Osteoblast (primary cell): Measurements from ENCODE around the gene PRR7. TPM values are rescaled to one million over a fixed set of nuclear protein-coding genes. Genes with fewer than 3 reads are reported as not detected.

Experiments used
- DNase-seq: peaks from one replicate; pipeline ENCODE4 v3.0.0; 2011; ENCODE audit warnings: low spot score, mixed read lengths; ENCODE audit not compliant: insufficient read length; ENCODE audit errors: missing footprints
- H2AFZ ChIP-seq: 2 replicates; pipeline ENCODE4 v1.6.0; 2011; ENCODE audit warnings: mild to moderate bottlenecking, low read length
- H3K27ac ChIP-seq: 2 replicates; pipeline ENCODE4 v1.5.1; 2011; ENCODE audit warnings: mild to moderate bottlenecking, low read depth, low read length, moderate library complexity
- H3K27me3 ChIP-seq: 2 replicates; pipeline ENCODE4 v1.6.0; 2012; ENCODE audit warnings: mild to moderate bottlenecking, control low read depth, inconsistent platforms, low read length, moderate library complexity; ENCODE audit not compliant: insufficient read depth
- H3K36me3 ChIP-seq: 2 replicates; pipeline ENCODE4 v1.5.1; 2011; ENCODE audit warnings: mild to moderate bottlenecking, low read length, control low read depth, moderate library complexity; ENCODE audit not compliant: insufficient read depth
- H3K4me1 ChIP-seq: 2 replicates; pipeline ENCODE4 v1.5.1; 2011; ENCODE audit warnings: mild to moderate bottlenecking, low read length, control low read depth, moderate library complexity; ENCODE audit not compliant: insufficient read depth
- H3K4me2 ChIP-seq: 2 replicates; pipeline ENCODE4 v1.6.0; 2011; ENCODE audit warnings: mild to moderate bottlenecking, low read length; ENCODE audit not compliant: insufficient read depth
- H3K4me3 ChIP-seq: fragments of 200-600 bp; sonication (generic); 3 replicates; pipeline ENCODE4 v1.5.1; 2012; ENCODE audit warnings: mild to moderate bottlenecking, low read length, inconsistent platforms; ENCODE audit not compliant: insufficient read depth
- H3K79me2 ChIP-seq: 2 replicates; pipeline ENCODE4 v1.6.0; 2012; ENCODE audit warnings: mild to moderate bottlenecking, low read length, control low read depth, inconsistent platforms; ENCODE audit not compliant: insufficient read depth
- H3K9me3 ChIP-seq: 2 replicates; pipeline ENCODE4 v1.5.1; 2011; ENCODE audit warnings: low read depth, low read length, control low read depth
- H4K20me1 ChIP-seq: 2 replicates; pipeline ENCODE4 v1.6.0; 2012; ENCODE audit warnings: mild to moderate bottlenecking, low read length, control low read depth; ENCODE audit not compliant: insufficient read depth
- CTCF ChIP-seq: IDR thresholded peaks from 2 replicates; pipeline ENCODE4 v1.5.1; 2011; ENCODE audit warnings: mild to moderate bottlenecking, low read depth, low read length, moderate library complexity; ENCODE audit errors: extremely low read depth
- total RNA-seq: library from RNA; depleted of rRNA; stranded (reverse); fragments of >200 nt; gene quantifications from 2 replicates; pipeline ENCODE4 v1.2.3, GENCODE V29; 2012

Gene PRR7
- total RNA-seq, 1 donor: 12.7 TPM

- no peak overlapping the region for H3K27ac ChIP-seq
- peaks cover 61% of the 10 kb centered on the region for H3K27me3 ChIP-seq
- H4K20me1 ChIP-seq: no peaks in the 10 kb centered on the region
- H3K4me3 ChIP-seq: no peak overlapping the region
- peaks cover 14% of the 10 kb centered on the region for H3K4me1 ChIP-seq
- DNase-seq: peak; percentile 92
- TF ChIP-seq CTCF: peak; percentile 36
- no peaks in the 10 kb centered on the region for H3K9me3 ChIP-seq
- H3K4me2 ChIP-seq: peak overlapping the region; percentile 92
- H3K36me3 ChIP-seq: no peaks in the 10 kb centered on the region
- H2AFZ ChIP-seq: peak overlapping the region; percentile 65
- no peaks in the 10 kb centered on the region for H3K79me2 ChIP-seq
Measured at GRCh38 chr5:177402271-177403043, 44.2 kb upstream of the PRR7 start.

- Histone ChIP-seq H2AFZ (peak overlapping the region; percentile 92), H4K20me1 (no peaks in the 10 kb centered on the region), H3K79me2 (no peaks in the 10 kb centered on the region), H3K27me3 (peaks cover 58% of the 10 kb centered on the region), H3K4me1 (peaks cover 14% of the 10 kb centered on the region), H3K9me3 (no peaks in the 10 kb centered on the region), H3K4me2 (peak overlapping the region; percentile 92), H3K27ac (no peak overlapping the region), H3K4me3 (peak overlapping the region; percentile 73), H3K36me3 (no peaks in the 10 kb centered on the region)
- TF ChIP-seq CTCF: no peak
- no peak for DNase-seq
Measured at GRCh38 chr5:177403102-177403791, 43.4 kb upstream of the PRR7 start.

GRCh38 chr5:177403792-177404640 is 42.6 kb upstream of the PRR7 start:
- Histone ChIP-seq H3K79me2 (no peaks in the 10 kb centered on the region), H3K27me3 (peaks cover 60% of the 10 kb centered on the region), H2AFZ (peak overlapping the region; percentile 92), H4K20me1 (no peaks in the 10 kb centered on the region), H3K4me1 (peaks cover 14% of the 10 kb centered on the region), H3K4me2 (peak overlapping the region; percentile 92), H3K9me3 (no peaks in the 10 kb centered on the region), H3K36me3 (no peaks in the 10 kb centered on the region), H3K4me3 (peak overlapping the region; percentile 73), H3K27ac (no peak overlapping the region)
- DNase-seq: peak; percentile 99
- TF ChIP-seq CTCF: peak; percentile 59
